Epithelial cell of esophagus (primary cell): ENCODE data around the gene FTCD.

Experiments used
- DNase-seq: peaks from one replicate; pipeline ENCODE4 v3.0.0; 2010; ENCODE audit warnings: low read depth
- H3K4me3 ChIP-seq: 2 replicates; pipeline ENCODE4 v1.5.1; 2011; ENCODE audit warnings: mild to moderate bottlenecking, low read length, control low read depth
- TF ChIP-seq, protein P1 (sequence below): IDR thresholded peaks from 2 replicates; pipeline ENCODE4 v1.5.1; 2011; ENCODE audit warnings: low read depth, mild to moderate bottlenecking, low read length, control low read depth, inconsistent platforms; ENCODE audit not compliant: insufficient read depth; ENCODE audit errors: missing control alignments

The FTCD gene

DNA sequence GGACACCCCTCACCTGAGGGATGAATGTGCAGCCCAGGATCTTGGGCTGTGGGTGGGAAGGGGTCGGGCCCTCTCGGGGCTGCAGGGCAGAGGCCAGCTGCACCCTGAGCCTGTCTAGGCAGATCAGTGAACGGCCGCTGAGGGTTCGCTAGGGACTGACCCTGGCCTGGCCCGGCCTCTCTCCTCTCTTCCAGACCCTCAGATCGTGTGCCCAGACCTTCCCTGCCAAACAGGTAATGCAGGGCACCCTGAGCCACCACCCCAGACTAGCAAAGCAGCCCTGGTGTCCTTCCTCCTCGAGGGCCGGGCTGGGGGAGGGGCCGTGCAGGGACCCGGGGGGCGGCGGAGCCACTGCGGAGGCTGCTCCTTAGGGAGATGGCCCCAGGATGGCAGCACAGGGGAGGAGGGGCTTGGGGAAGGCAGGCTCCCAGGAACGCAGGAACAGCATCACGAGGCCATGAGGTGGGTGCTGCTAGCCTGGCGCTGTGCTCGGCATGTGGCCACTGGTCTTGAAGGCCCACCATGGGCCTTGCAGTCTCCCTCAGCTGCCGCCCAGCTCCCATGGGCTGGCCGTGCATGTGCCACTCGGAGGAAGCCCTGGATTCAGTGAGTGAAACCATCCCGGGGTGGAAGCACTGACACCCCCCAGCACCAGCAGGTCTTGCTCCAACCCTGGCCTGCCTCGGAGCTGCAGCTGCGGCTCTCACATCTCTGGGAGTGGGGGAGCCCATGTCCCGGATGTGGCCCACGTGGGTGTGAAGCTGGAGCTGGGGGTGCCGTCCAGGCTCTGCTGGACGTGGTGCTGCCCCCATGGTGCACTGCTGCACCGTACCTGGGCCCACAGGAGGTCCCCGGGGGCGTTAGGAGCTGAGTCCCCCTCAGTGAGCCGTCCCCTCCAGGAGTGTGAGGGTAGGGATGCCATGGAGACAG lies 28.8 kb downstream of the FTCD start:
- TF ChIP-seq, protein P1, sequence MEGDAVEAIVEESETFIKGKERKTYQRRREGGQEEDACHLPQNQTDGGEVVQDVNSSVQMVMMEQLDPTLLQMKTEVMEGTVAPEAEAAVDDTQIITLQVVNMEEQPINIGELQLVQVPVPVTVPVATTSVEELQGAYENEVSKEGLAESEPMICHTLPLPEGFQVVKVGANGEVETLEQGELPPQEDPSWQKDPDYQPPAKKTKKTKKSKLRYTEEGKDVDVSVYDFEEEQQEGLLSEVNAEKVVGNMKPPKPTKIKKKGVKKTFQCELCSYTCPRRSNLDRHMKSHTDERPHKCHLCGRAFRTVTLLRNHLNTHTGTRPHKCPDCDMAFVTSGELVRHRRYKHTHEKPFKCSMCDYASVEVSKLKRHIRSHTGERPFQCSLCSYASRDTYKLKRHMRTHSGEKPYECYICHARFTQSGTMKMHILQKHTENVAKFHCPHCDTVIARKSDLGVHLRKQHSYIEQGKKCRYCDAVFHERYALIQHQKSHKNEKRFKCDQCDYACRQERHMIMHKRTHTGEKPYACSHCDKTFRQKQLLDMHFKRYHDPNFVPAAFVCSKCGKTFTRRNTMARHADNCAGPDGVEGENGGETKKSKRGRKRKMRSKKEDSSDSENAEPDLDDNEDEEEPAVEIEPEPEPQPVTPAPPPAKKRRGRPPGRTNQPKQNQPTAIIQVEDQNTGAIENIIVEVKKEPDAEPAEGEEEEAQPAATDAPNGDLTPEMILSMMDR, result no peak
- no peak for DNase-seq
- no peak overlapping the region for H3K4me3 ChIP-seq

DNA sequence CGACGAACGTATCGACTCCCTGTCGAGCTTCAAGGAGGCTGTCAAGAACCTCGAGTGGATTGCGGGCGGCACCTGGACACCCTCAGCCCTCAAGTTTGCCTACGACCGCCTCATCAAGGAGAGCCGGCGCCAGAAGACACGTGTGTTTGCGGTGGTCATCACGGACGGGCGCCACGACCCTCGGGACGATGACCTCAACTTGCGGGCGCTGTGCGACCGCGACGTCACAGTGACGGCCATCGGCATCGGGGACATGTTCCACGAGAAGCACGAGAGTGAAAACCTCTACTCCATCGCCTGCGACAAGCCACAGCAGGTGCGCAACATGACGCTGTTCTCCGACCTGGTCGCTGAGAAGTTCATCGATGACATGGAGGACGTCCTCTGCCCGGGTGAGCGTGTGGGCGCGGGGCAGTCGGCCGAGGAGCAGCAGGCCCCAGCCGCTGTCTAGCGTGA lies 29.5 kb downstream of the FTCD start:
- TF ChIP-seq, protein P1, result no peak
- H3K4me3 ChIP-seq, result no peak overlapping the region
- no peak for DNase-seq

DNA sequence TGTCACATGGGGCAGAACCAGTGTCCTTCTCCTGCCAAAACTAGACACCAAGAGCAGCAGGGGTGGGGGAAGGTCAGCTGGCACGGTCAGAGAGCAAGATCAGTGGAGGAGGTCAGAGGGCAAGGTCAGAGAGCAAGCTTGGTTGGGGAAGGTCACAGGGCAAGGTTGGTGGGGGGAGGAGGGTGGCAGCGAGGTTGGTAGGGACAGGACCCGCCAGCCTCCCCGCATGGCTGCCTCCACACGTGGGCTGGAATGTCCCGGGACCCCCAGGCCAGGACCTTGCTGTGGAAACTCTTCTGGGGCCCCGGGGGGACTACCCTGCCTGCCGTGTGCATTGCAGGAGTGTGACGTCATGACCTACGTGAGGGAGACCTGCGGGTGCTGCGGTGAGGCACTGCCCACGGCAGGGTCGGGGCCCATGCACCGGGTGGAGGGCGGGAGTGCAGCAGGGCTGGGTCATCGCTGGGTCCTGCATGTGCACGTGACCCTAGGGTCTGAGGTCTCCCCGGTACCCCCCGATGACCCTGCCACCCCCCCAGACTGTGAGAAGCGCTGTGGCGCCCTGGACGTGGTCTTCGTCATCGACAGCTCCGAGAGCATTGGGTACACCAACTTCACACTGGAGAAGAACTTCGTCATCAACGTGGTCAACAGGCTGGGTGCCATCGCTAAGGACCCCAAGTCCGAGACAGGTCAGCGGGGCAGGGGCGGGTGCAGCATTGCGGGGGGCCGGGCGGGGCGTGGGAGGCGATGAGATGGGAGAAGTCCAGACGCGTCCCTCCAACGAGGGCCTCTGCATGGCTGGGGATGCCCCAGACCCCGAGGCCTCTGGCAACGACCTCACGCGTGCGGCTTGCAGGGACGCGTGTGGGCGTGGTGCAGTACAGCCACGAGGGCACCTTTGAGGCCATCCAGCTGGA lies 30.2 kb downstream of the FTCD start:
- TF ChIP-seq, protein P1, result no peak
- H3K4me3 ChIP-seq, result no peak overlapping the region
- no peak for DNase-seq

DNA sequence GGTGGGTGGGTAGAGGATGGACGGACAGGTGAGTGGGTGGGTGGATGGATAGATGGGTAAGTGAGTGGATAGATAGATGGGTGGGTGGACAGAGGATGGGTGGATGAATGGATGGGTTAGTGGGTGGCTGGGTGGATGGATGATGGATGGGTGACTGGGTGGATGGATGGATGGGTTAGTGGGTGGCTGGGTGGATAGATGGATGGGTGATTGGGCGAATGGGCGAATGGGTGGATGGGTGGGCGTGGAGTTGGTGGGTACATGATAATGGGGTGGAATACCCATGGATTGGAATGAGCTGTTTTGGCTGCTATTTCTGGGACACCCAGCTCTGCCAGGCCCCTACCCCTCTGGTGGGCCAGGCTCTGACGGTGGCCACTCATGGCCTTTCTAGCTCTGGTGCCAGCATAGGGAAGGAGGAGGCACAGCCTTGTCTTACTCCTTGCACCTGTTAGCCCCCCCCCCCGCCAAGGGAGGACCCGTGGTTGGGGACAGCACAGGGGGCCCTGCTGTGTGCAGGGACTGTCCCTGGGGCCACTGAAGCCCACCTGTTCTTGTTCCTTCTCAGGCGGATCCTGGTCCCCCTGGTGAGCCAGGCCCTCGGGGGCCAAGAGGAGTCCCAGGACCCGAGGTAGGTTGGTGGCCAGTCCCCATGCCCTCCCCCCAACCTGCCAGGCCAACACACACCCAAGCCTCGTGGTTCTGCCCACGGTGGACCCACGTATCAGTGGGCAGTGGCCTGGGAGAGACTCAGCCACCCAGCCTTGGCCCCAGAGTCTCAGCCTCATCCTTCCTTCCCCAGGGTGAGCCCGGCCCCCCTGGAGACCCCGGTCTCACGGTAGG lies 31.1 kb downstream of the FTCD start:
- no peak for DNase-seq
- TF ChIP-seq, protein P1, result no peak
- no peak overlapping the region for H3K4me3 ChIP-seq

DNA sequence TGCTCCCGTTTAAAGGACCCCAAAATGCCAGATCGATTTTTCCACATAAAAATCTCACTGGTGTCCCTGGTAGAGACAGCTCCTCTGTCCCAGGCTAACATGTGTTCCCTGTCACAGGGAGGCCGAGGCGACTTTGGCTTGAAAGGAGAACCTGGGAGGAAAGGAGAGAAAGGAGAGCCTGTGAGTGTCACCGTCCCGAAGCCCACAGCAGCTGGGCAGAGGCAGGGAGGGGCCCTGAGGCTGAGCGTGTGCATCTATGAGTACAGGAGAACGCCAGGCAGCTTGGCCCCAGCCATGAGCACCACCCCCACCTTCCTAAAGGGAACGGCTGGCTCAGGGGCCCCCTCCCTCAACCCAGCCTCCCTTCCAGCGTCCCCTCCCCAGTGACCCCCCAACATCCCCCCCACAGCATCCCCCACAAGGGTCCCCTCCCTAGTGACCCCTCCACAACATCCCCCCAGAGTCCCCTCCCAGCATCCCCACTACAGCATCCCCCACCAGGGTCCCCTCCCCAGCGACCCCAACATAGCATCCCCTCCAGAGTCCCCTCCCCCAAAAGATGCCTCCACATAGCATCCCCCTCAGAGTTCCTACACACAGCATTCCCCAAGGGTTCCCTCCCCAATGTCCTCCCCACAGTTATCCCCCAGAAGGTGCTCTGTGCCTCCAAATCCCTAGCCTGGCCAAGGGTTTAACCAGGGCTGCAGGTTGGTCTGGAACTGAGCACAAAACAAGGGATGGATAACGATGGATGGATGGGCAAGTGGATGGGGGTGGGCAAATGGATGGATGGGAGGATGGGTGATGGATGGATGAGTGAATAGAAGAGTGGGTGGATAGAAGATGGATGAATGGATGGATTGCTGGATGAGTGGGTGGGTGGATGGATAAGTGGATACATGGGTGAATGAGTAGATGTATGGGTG lies 32.4 kb downstream of the FTCD start:
- no peak for DNase-seq
- TF ChIP-seq, protein P1, result no peak
- H3K4me3 ChIP-seq, result no peak overlapping the region
